Measurements from ENCODE around the gene RAD1.

DNA sequence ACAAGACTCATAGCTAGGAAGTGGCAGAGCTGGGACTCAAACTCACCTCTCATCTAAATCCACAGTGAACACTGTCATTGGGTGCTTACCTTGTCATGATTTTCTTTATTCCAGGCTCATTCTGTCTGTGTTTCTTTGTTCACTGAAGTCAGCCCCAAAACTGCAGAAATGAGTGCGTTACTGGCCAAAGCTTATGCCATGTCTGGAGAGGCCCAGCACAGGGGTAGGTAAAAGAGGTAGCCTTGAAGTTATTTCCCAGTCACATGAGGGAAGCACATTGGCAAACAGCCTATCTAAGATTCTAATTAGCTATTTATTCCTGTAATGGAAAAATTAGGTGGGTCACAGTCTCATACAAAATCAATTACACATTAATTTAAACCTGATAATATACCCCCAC, 46.5 kb downstream of the RAD1 start:
- TF ChIP-seq, protein P1, sequence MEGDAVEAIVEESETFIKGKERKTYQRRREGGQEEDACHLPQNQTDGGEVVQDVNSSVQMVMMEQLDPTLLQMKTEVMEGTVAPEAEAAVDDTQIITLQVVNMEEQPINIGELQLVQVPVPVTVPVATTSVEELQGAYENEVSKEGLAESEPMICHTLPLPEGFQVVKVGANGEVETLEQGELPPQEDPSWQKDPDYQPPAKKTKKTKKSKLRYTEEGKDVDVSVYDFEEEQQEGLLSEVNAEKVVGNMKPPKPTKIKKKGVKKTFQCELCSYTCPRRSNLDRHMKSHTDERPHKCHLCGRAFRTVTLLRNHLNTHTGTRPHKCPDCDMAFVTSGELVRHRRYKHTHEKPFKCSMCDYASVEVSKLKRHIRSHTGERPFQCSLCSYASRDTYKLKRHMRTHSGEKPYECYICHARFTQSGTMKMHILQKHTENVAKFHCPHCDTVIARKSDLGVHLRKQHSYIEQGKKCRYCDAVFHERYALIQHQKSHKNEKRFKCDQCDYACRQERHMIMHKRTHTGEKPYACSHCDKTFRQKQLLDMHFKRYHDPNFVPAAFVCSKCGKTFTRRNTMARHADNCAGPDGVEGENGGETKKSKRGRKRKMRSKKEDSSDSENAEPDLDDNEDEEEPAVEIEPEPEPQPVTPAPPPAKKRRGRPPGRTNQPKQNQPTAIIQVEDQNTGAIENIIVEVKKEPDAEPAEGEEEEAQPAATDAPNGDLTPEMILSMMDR (IDR thresholded peaks at IDR 0.05): no peak
- TF ChIP-seq SMAD3 (CRISPR knock-in tag; IDR thresholded peaks at IDR 0.05; ENCODE audit: borderline replicate concordance) (no peak), MAX (CRISPR knock-in tag; IDR thresholded peaks at IDR 0.05) (no peak), FOXK1 (CRISPR knock-in tag; IDR thresholded peaks at IDR 0.05) (no peak), NR3C1 (CRISPR knock-in tag; conservative IDR thresholded peaks at IDR 0.05; ENCODE audit: low read depth) (no peak), CREM (CRISPR knock-in tag; IDR thresholded peaks at IDR 0.05) (no peak), ETV6 (CRISPR knock-in tag; IDR thresholded peaks at IDR 0.05) (no peak)
- TF ChIP-seq, protein P2, sequence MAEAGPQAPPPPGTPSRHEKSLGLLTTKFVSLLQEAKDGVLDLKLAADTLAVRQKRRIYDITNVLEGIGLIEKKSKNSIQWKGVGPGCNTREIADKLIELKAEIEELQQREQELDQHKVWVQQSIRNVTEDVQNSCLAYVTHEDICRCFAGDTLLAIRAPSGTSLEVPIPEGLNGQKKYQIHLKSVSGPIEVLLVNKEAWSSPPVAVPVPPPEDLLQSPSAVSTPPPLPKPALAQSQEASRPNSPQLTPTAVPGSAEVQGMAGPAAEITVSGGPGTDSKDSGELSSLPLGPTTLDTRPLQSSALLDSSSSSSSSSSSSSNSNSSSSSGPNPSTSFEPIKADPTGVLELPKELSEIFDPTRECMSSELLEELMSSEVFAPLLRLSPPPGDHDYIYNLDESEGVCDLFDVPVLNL (CRISPR knock-in tag; IDR thresholded peaks at IDR 0.05; ENCODE audit: borderline replicate concordance, low read depth): no peak
- TF ChIP-seq, protein P3, sequence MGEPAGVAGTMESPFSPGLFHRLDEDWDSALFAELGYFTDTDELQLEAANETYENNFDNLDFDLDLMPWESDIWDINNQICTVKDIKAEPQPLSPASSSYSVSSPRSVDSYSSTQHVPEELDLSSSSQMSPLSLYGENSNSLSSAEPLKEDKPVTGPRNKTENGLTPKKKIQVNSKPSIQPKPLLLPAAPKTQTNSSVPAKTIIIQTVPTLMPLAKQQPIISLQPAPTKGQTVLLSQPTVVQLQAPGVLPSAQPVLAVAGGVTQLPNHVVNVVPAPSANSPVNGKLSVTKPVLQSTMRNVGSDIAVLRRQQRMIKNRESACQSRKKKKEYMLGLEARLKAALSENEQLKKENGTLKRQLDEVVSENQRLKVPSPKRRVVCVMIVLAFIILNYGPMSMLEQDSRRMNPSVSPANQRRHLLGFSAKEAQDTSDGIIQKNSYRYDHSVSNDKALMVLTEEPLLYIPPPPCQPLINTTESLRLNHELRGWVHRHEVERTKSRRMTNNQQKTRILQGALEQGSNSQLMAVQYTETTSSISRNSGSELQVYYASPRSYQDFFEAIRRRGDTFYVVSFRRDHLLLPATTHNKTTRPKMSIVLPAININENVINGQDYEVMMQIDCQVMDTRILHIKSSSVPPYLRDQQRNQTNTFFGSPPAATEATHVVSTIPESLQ (CRISPR knock-in tag; IDR thresholded peaks at IDR 0.05): no peak
- TF ChIP-seq, protein P4, sequence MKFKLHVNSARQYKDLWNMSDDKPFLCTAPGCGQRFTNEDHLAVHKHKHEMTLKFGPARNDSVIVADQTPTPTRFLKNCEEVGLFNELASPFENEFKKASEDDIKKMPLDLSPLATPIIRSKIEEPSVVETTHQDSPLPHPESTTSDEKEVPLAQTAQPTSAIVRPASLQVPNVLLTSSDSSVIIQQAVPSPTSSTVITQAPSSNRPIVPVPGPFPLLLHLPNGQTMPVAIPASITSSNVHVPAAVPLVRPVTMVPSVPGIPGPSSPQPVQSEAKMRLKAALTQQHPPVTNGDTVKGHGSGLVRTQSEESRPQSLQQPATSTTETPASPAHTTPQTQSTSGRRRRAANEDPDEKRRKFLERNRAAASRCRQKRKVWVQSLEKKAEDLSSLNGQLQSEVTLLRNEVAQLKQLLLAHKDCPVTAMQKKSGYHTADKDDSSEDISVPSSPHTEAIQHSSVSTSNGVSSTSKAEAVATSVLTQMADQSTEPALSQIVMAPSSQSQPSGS (CRISPR knock-in tag; IDR thresholded peaks at IDR 0.05; ENCODE audit: borderline replicate concordance, low read depth): no peak
